GM23338 (cell line): ENCODE results near the gene ELMO3.

Experiments used
- CREB1 ChIP-seq: fragments of 250-450 bp; sonication (Bioruptor Pico); IDR thresholded peaks from 2 replicates; pipeline ENCODE4 v1.5.0; 2020; ENCODE audit warnings: low read depth, mild to moderate bottlenecking, moderate library complexity
- CTCF ChIP-seq, 2 experiments: fragments of 200-600 bp in 1 of 2; sonication (generic) in 1 of 2; conservative IDR thresholded peaks; 2 replicates each; pipeline versions ENCODE4 v1.5.1 to v1.6.1; 2016 to 2017; ENCODE audit warnings: antibody characterized with exemption in 2 of 2, low read depth in 2 of 2, mild to moderate bottlenecking in 2 of 2, moderate library complexity in 1 of 2
- ETS1 ChIP-seq: IDR thresholded peaks from 2 replicates; pipeline ENCODE4 v1.6.1; 2016; ENCODE audit warnings: antibody characterized with exemption
- EZH2 ChIP-seq: fragments of 200-600 bp; sonication (generic); IDR thresholded peaks from one replicate; pipeline ENCODE4 v1.8.0; 2017; ENCODE audit warnings: antibody characterized with exemption, mild to moderate bottlenecking, low read depth; ENCODE audit not compliant: unreplicated experiment
- EZH2phosphoT487 ChIP-seq: fragments of 200-600 bp; sonication (generic); IDR thresholded peaks from one replicate; pipeline ENCODE4 v1.8.1; 2018; ENCODE audit warnings: antibody characterized with exemption; ENCODE audit not compliant: unreplicated experiment
- JUNB ChIP-seq: IDR thresholded peaks from one replicate; pipeline ENCODE4 v1.6.1; 2016; ENCODE audit warnings: antibody characterized with exemption; ENCODE audit not compliant: unreplicated experiment
- POLR2AphosphoS5 ChIP-seq: IDR thresholded peaks from 2 replicates; pipeline ENCODE4 v1.6.1; 2016; ENCODE audit warnings: antibody characterized with exemption, low read depth

- no peak for TF ChIP-seq CTCF (conservative IDR thresholded peaks at IDR 0.05; ENCODE audit: low read depth in 2 of 2)
- no peak for TF ChIP-seq EZH2phosphoT487
- TF ChIP-seq EZH2 = no peak
- peak; percentile 80 for TF ChIP-seq POLR2AphosphoS5
- TF ChIP-seq JUNB = no peak
- TF ChIP-seq CREB1 (CRISPR knock-in tag) = no peak
- TF ChIP-seq ETS1 = no peak
Observed at GRCh38 chr16:67247192-67248072, 48.5 kb downstream of the ELMO3 start, which contains the start of gene FHOD1.
